Progenitor cell of endocrine pancreas (in vitro differentiated cells): ENCODE measurements around the gene DGKB. TPM values are rescaled to one million over a fixed set of nuclear protein-coding genes. Genes with fewer than 3 reads are reported as not detected.

Experiments used
- DNase-seq: peaks from one replicate; pipeline ENCODE4 v3.0.0; 2021; ENCODE audit warnings: low spot score; ENCODE audit not compliant: unreplicated experiment
- H3K27ac Mint-ChIP-seq: 2 replicates; pipeline ENCODE4 v1.8.0; 2021; ENCODE audit warnings: mild to moderate bottlenecking, moderate library complexity, mixed read lengths
- H3K27me3 Mint-ChIP-seq: 2 replicates; pipeline ENCODE4 v1.8.0; 2021; ENCODE audit warnings: mixed read lengths
- H3K36me3 Mint-ChIP-seq: 2 replicates; pipeline ENCODE4 v1.8.0; 2022; ENCODE audit warnings: mixed read lengths; ENCODE audit not compliant: insufficient read depth
- H3K4me1 Mint-ChIP-seq: 2 replicates; pipeline ENCODE4 v1.8.0; 2021; ENCODE audit warnings: low read depth, mixed read lengths
- H3K4me3 Mint-ChIP-seq: 2 replicates; pipeline ENCODE4 v1.8.0; 2021; ENCODE audit warnings: low read depth, mild to moderate bottlenecking, moderate library complexity, mixed read lengths
- H3K9me3 Mint-ChIP-seq: 2 replicates; pipeline ENCODE4 v1.8.0; 2021; ENCODE audit warnings: low read depth, mixed read lengths
- total RNA-seq: library from RNA; stranded (reverse); gene quantifications from 2 replicates; pipeline ENCODE4 v1.2.1, GENCODE V29; 2021
- TF ChIP-seq, protein P1 (sequence below): fragments of 200-600 bp; sonication (generic); IDR thresholded peaks from one replicate; pipeline ENCODE4 v1.5.0; 2021; ENCODE audit warnings: antibody characterized with exemption, mild to moderate bottlenecking; ENCODE audit not compliant: unreplicated experiment

Gene DGKB
- total RNA-seq, 1 donor from 2014 or later = 0.74 TPM

- Mint-ChIP-seq H3K27me3 (no peaks in the 10 kb centered on the region), H3K4me3 (no peak overlapping the region), H3K9me3 (no peaks in the 10 kb centered on the region), H3K27ac (no peak overlapping the region), H3K4me1 (peaks cover 12% of the 10 kb centered on the region), H3K36me3 (no peaks in the 10 kb centered on the region)
- TF ChIP-seq, protein P1, sequence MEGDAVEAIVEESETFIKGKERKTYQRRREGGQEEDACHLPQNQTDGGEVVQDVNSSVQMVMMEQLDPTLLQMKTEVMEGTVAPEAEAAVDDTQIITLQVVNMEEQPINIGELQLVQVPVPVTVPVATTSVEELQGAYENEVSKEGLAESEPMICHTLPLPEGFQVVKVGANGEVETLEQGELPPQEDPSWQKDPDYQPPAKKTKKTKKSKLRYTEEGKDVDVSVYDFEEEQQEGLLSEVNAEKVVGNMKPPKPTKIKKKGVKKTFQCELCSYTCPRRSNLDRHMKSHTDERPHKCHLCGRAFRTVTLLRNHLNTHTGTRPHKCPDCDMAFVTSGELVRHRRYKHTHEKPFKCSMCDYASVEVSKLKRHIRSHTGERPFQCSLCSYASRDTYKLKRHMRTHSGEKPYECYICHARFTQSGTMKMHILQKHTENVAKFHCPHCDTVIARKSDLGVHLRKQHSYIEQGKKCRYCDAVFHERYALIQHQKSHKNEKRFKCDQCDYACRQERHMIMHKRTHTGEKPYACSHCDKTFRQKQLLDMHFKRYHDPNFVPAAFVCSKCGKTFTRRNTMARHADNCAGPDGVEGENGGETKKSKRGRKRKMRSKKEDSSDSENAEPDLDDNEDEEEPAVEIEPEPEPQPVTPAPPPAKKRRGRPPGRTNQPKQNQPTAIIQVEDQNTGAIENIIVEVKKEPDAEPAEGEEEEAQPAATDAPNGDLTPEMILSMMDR = no peak
- DNase-seq = no peak
Measured at GRCh38 chr7:14687777-14688176, 214.8 kb downstream of the DGKB start.

DNA sequence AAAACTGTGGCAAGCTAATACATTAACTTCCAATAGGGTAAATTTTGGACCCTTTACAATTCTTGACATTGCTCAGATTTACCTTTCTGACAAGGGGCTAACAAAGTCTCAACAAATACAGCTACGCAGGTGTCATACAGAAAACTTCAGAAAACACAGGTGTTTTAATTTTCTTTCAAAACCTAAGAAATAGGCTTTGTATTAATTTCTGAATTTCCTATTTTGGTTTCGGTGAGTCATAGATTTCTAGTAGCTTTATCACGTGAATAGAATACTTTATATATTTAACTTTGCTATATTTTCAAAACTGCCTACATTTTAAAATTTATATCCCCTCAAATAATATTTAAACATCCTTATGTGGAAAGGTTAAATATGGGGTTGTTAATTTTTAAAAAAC lies 215.3 kb downstream of the DGKB start:
- no peak for DNase-seq
- TF ChIP-seq, protein P1 = no peak
- Mint-ChIP-seq H3K4me3 (no peak overlapping the region), H3K36me3 (no peaks in the 10 kb centered on the region), H3K4me1 (peaks cover 12% of the 10 kb centered on the region), H3K27me3 (no peaks in the 10 kb centered on the region), H3K27ac (no peak overlapping the region), H3K9me3 (no peaks in the 10 kb centered on the region)

GRCh38 chr7:14685167-14685566 lies 217.4 kb downstream of the DGKB start:
- H3K4me1 Mint-ChIP-seq = peaks cover 14% of the 10 kb centered on the region
- H3K27me3 Mint-ChIP-seq = no peaks in the 10 kb centered on the region

DNA sequence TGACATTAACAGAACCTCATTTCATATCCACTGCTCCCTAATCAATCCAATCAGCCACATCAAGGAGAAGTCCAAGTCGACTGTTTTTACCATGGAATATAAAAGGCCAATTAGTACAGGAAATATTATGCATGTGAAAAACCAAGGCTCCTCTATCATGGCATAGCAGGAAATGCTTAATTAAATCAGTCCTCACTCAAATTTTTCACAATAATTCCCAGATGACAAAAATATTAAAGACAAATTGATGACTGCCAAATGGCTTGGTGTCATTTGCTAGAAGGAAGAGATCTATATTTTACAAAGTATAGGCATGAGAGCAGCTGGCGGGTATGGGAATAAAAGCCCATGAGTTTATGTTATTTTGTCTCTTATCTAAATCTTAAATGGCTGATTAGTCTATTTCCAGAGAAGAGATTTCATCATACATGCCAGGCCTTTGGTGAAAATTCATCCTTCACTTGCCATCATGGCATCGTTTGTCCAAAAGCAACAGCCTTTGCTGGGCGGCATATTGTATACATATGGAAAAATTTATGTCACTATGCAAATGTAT lies 219.6 kb downstream of the DGKB start:
- Mint-ChIP-seq H3K4me1 (peaks cover 12% of the 10 kb centered on the region), H3K36me3 (no peaks in the 10 kb centered on the region), H3K4me3 (no peak overlapping the region), H3K27ac (no peak overlapping the region), H3K27me3 (no peaks in the 10 kb centered on the region), H3K9me3 (no peaks in the 10 kb centered on the region)
- TF ChIP-seq, protein P1 = no peak
- no peak for DNase-seq

More at GRCh38 chr7:14685167-14685566, 217.4 kb downstream of the DGKB start:
- TF ChIP-seq, protein P1 = no peak
- H3K9me3 Mint-ChIP-seq = no peaks in the 10 kb centered on the region
- no peak overlapping the region for H3K4me3 Mint-ChIP-seq
- H3K27ac Mint-ChIP-seq = no peak overlapping the region
- H3K36me3 Mint-ChIP-seq = no peaks in the 10 kb centered on the region
- DNase-seq = no peak

DNA sequence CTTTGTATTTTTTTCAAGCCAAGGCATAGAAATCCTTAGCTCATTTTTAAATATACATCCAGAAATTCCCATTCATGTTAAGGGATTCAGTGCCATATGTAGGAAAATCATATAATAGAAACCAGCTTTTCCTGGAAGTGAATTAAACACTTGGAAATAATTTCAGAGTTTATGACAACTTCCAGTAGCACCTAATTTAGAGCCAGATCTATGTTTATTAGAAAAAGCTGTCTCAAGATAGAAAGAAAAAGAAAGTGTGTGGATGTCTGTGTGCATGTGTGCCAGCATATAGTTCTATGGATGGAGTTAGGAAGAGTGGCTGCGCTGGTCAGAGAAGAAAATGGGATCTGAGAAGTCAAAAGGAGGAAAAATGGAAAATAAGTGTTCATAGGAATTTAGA lies 225.7 kb downstream of the DGKB start:
- Mint-ChIP-seq H3K27ac (no peak overlapping the region), H3K27me3 (no peaks in the 10 kb centered on the region), H3K4me3 (no peak overlapping the region), H3K36me3 (no peaks in the 10 kb centered on the region), H3K9me3 (no peaks in the 10 kb centered on the region), H3K4me1 (peaks cover 8% of the 10 kb centered on the region)
- DNase-seq = no peak
- TF ChIP-seq, protein P1 = no peak
